Activated CD8-positive, alpha-beta memory T cell treated with anti-CD3 and anti-CD28 coated beads, Interleukin-2, amount 10 ng/mL, durations not matched to agents 7 days and 5 days (primary cell): Measurements from ENCODE around the gene OPRM1. TPM values are rescaled to one million over a fixed set of nuclear protein-coding genes. Genes with fewer than 3 reads are reported as not detected.
"Not testable (repeated sequence)": the region's sequence is repeated elsewhere in the genome, so short reads cannot be mapped to it uniquely, and the experiment has no call there.

Source experiments
- ATAC-seq: fragments of 150-1000 bp; cut with Tn5 transposase; one replicate; pipeline ENCODE4 v1.10.0; 2021; ENCODE audit warnings: moderate library complexity
- CTCF ChIA-PET: fragments of 350-600 bp; sonication (Branson Sonifier 250); formaldehyde crosslinking; loops from one replicate; lab custom pipeline; 2021; ENCODE audit warnings: antibody characterized with exemption; lab: Charles Lee
- DNase-seq: peaks from one replicate; pipeline ENCODE4 v3.0.0-alpha.2; 2020
- H3K27ac Mint-ChIP-seq: one replicate; pipeline ENCODE4 v1.8.0; 2021; ENCODE audit warnings: mild to moderate bottlenecking, mixed read lengths
- H3K27me3 Mint-ChIP-seq: one replicate; pipeline ENCODE4 v1.8.0; 2021; ENCODE audit warnings: mixed read lengths
- H3K36me3 Mint-ChIP-seq: one replicate; pipeline ENCODE4 v1.8.0; 2021; ENCODE audit warnings: mild to moderate bottlenecking, mixed read lengths
- H3K4me1 Mint-ChIP-seq: one replicate; pipeline ENCODE4 v1.8.0; 2021; ENCODE audit warnings: mixed read lengths
- H3K4me3 Mint-ChIP-seq: one replicate; pipeline ENCODE4 v1.8.0; 2021; ENCODE audit warnings: mild to moderate bottlenecking, moderate library complexity, mixed read lengths
- H3K9me3 Mint-ChIP-seq: one replicate; pipeline ENCODE4 v1.8.0; 2022; ENCODE audit warnings: low read depth, mixed read lengths
- total RNA-seq, 2 experiments: library from RNA; stranded (reverse); gene quantifications; one replicate each; pipeline ENCODE4 v1.2.3, GENCODE V29; 2021

The OPRM1 gene
- total RNA-seq, 2 experiments from 2014 or later: not detected

- Mint-ChIP-seq H3K9me3 (no peaks in the 10 kb centered on the region), H3K27me3 (no peaks in the 10 kb centered on the region), H3K4me3 (no peak overlapping the region), H3K36me3 (peaks cover 25% of the 10 kb centered on the region), H3K4me1 (peaks cover 10% of the 10 kb centered on the region), H3K27ac (no peak overlapping the region)
- ATAC-seq (no peak), DNase-seq (no peak)
- CTCF ChIA-PET: interaction anchor here (1.1 to 3.1 kb wide), 2 partner anchors 9 to 110 kb away, joined by 3 to 14 read pairs; no protein-coding TSS in a partner anchor
Measured at GRCh38 chr6:154167126-154167525, 128.1 kb downstream of the OPRM1 start.

GRCh38 chr6:154169193-154169847, 130.3 kb downstream of the OPRM1 start:
- H3K9me3 Mint-ChIP-seq: no peaks in the 10 kb centered on the region
- no peak for DNase-seq
- no peak overlapping the region for H3K27ac Mint-ChIP-seq
- no peak overlapping the region for H3K4me3 Mint-ChIP-seq
- H3K27me3 Mint-ChIP-seq: no peaks in the 10 kb centered on the region
- H3K4me1 Mint-ChIP-seq: peaks cover 10% of the 10 kb centered on the region
- ATAC-seq: no peak
- CTCF ChIA-PET: no interaction called here
- peaks cover 32% of the 10 kb centered on the region for H3K36me3 Mint-ChIP-seq

DNA sequence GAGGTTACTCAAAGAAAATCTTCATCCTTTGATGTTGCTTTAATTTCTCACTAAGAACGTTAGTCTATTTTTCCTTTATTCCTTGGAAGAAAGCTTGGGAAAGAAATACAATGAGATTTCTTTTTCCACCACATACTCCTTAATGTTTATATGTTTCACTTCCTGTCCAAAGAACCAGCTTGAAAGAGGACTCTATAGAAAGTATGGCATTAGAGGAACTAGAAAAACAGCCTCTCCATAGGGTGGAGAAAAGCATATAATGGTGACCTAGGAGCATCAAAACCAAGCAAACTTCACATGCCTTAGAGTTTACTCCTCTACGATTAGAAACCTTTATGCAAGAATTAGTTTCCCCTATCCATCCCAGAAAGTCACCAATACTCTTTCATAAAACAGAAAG, 131.1 kb downstream of the OPRM1 start:
- Mint-ChIP-seq H3K4me1 (peaks cover 10% of the 10 kb centered on the region), H3K27me3 (no peaks in the 10 kb centered on the region), H3K4me3 (no peak overlapping the region), H3K27ac (no peak overlapping the region), H3K9me3 (peaks cover 4% of the 10 kb centered on the region), H3K36me3 (peaks cover 37% of the 10 kb centered on the region)
- DNase-seq (no peak), ATAC-seq (no peak)
- CTCF ChIA-PET: interaction anchor here (0.6 to 0.9 kb wide), 2 partner anchors 13 to 340 kb away, joined by 3 to 4 read pairs; partner anchors contain the start of gene CNKSR3

DNA sequence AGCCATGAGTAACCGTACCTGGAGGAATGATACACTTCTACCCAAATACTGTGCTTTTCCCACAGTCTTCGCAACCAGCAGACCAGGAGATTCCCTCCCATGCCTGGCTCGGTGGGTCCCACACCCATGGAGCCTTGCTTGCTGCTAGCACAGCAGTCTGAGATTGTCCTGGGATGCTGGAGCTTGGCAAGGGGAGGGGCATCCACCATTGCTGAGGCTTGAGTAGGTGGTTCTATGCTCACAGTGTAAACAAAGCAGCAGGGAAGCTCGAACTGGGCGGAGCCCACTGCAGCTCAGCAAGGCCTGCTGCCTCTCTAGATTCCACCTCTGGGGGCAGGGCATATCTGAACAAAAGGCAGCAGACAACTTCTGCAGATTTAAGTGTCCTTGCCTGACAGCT, 133.4 kb downstream of the OPRM1 start:
- H3K9me3 Mint-ChIP-seq, ATAC-seq, H3K27ac Mint-ChIP-seq, H3K4me1 Mint-ChIP-seq, H3K27me3 Mint-ChIP-seq, DNase-seq, CTCF ChIA-PET, H3K4me3 Mint-ChIP-seq: not testable (repeated sequence)
- peaks cover 38% of the 10 kb centered on the region for H3K36me3 Mint-ChIP-seq

GRCh38 chr6:154179434-154179833, 140.4 kb downstream of the OPRM1 start:
- Mint-ChIP-seq H3K27ac (no peak overlapping the region), H3K9me3 (peaks cover 9% of the 10 kb centered on the region), H3K4me3 (no peak overlapping the region), H3K4me1 (no peaks in the 10 kb centered on the region), H3K27me3 (no peaks in the 10 kb centered on the region), H3K36me3 (peaks cover 28% of the 10 kb centered on the region)
- ATAC-seq (no peak), DNase-seq (no peak)
- CTCF ChIA-PET: no interaction called here

- Mint-ChIP-seq H3K27ac (no peak overlapping the region), H3K27me3 (no peaks in the 10 kb centered on the region), H3K36me3 (peaks cover 27% of the 10 kb centered on the region), H3K4me1 (peaks cover 10% of the 10 kb centered on the region), H3K9me3 (peaks cover under 1% of the 10 kb centered on the region), H3K4me3 (no peak overlapping the region)
- no peak for ATAC-seq
- DNase-seq: no peak
- CTCF ChIA-PET: no interaction called here
Measured at GRCh38 chr6:154187203-154187602, 148.2 kb downstream of the OPRM1 start.

DNA sequence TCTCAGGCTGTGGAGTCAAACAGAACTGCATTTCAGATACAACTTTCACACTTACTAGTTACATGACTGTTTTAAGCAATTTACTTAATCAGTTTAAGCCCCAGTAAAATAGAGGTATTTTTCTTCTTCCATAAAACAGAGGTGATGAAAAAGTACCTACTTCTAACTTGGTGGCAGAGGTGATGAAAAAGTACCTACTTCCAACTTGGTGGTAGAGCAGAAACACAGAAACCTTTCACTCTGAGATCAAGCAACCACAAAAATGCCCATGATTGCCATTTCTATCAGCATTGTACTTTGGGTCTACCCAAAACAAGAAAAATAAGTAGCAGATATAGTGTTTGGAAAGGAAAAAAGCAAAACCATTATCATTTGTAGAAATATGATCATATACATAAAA, 148.7 kb downstream of the OPRM1 start:
- ATAC-seq: no peak

DNA sequence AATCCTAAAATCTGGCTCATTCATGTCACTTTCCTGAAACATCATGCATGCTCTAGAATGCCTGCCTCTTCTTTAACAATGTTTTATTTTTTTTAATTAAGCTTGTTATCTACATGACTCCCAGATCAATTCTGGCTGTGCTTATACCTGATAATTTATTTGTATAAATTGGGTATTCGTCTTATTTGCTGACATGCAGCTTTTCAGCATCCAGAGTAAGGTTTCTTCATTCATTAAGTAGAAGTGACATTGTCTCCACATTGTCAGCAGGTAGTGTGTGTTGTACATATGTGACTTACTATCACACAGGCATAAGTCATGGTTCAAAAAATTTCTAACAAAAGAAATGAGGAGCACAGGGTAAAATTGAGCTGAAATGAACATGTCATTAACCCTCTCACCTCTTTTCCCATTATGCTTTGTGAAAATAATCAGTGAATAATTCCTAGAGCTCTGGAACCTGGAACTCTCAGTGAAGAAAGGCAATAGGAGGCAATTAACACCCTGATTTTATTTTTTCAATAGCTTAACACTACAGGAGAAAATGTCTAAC, 157.4 kb downstream of the OPRM1 start:
- Mint-ChIP-seq H3K27me3 (no peaks in the 10 kb centered on the region), H3K4me1 (peaks cover 13% of the 10 kb centered on the region), H3K9me3 (peaks cover 2% of the 10 kb centered on the region), H3K4me3 (no peak overlapping the region), H3K36me3 (peaks cover 31% of the 10 kb centered on the region), H3K27ac (no peak overlapping the region)
- CTCF ChIA-PET: interaction anchor here (1.3 to 1.9 kb wide), 3 partner anchors 12 to 81 kb away, joined by 3 to 7 read pairs (median 5); no protein-coding TSS in a partner anchor
- ATAC-seq (no peak), DNase-seq (no peak)

More for the DNA sequence above, 148.7 kb downstream of the OPRM1 start:
- Mint-ChIP-seq H3K4me1 (peaks cover 10% of the 10 kb centered on the region), H3K36me3 (peaks cover 27% of the 10 kb centered on the region), H3K4me3 (no peak overlapping the region), H3K27ac (no peak overlapping the region), H3K9me3 (peaks cover under 1% of the 10 kb centered on the region), H3K27me3 (no peaks in the 10 kb centered on the region)
- CTCF ChIA-PET: no interaction called here
- no peak for DNase-seq

DNA sequence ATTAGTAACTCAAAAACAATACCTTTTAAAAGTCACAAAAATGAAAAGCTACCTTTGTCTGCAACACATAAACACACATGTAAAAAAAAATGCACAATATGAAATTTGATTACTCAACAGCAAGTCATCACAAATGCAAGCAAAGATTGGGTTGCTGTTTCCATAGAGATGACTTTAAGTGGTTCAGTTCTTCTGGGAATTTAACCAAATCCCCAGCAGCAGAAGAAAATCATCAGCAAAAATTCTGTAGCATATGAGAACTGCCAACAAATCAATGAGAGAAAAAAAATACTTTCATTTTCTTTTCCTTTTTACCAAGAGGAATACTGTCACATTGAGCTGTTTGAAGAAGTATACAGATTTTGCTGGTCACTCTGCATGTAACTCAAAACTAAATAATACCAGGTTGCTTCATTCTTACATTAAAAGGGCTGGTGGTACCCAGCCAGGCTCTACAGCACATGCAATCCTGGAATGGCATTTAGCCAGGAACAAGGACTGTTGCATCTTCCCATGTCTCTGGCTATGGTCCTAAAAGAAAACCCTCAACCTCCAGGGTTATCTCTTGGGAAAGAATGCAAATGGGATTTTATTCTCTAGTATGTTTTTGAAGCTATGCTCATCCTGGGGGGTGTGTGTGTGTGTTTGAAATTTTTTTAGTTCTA, 158.3 kb downstream of the OPRM1 start:
- CTCF ChIA-PET: interaction anchor here (1.3 to 1.9 kb wide), 3 partner anchors 11 to 80 kb away, joined by 3 to 7 read pairs (median 5); no protein-coding TSS in a partner anchor
- ATAC-seq (no peak), DNase-seq (no peak)
- Mint-ChIP-seq H3K27ac (no peak overlapping the region), H3K27me3 (no peaks in the 10 kb centered on the region), H3K4me1 (peaks cover 13% of the 10 kb centered on the region), H3K9me3 (peaks cover 2% of the 10 kb centered on the region), H3K36me3 (peaks cover 35% of the 10 kb centered on the region), H3K4me3 (no peak overlapping the region)

GRCh38 chr6:154201688-154202087, 162.6 kb downstream of the OPRM1 start:
- CTCF ChIA-PET, H3K27ac Mint-ChIP-seq, DNase-seq, H3K27me3 Mint-ChIP-seq, ATAC-seq, H3K4me3 Mint-ChIP-seq, H3K9me3 Mint-ChIP-seq: not testable (repeated sequence)
- Mint-ChIP-seq H3K36me3 (peaks cover 52% of the 10 kb centered on the region), H3K4me1 (peaks cover 13% of the 10 kb centered on the region)

GRCh38 chr6:154202339-154202738, 163.3 kb downstream of the OPRM1 start:
- Mint-ChIP-seq H3K4me3 (no peak overlapping the region), H3K4me1 (peaks cover 7% of the 10 kb centered on the region), H3K36me3 (peaks cover 55% of the 10 kb centered on the region), H3K27ac (no peak overlapping the region), H3K27me3 (no peaks in the 10 kb centered on the region), H3K9me3 (no peaks in the 10 kb centered on the region)
- CTCF ChIA-PET: no interaction called here
- ATAC-seq: no peak
- no peak for DNase-seq

GRCh38 chr6:154202958-154203357, 163.9 kb downstream of the OPRM1 start:
- ATAC-seq: no peak
- no peak overlapping the region for H3K27ac Mint-ChIP-seq
- H3K36me3 Mint-ChIP-seq: peaks cover 58% of the 10 kb centered on the region
- DNase-seq: no peak
- H3K9me3 Mint-ChIP-seq: no peaks in the 10 kb centered on the region
- H3K27me3 Mint-ChIP-seq: no peaks in the 10 kb centered on the region
- CTCF ChIA-PET: no interaction called here
- H3K4me3 Mint-ChIP-seq: no peak overlapping the region
- H3K4me1 Mint-ChIP-seq: peaks cover 2% of the 10 kb centered on the region

DNA sequence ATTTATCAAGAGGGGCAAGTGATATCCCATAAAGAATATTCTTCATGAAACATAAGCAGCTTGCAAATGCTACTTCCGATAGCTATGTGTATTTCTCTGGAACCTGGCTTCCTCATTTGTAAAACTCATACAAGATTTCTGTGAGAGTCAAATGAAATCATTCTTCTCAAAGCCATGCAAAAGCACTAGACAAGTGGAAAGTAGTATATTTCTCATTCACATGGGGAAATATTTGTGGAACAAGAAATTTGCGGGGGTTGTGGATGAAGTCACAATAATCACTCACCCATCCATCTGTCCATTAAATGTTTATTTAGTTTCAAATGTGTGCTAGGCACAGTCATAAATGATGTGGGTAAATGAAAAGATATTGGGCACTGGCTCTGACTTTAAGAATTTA, 167.1 kb downstream of the OPRM1 start:
- no peak overlapping the region for H3K4me3 Mint-ChIP-seq
- peaks cover 2% of the 10 kb centered on the region for H3K4me1 Mint-ChIP-seq
- CTCF ChIA-PET: interaction anchor here (3.0 kb wide), 1 partner anchor 71 kb away, joined by 8 read pairs; no protein-coding TSS in a partner anchor

More for the DNA sequence above, 167.1 kb downstream of the OPRM1 start:
- no peaks in the 10 kb centered on the region for H3K27me3 Mint-ChIP-seq
- H3K9me3 Mint-ChIP-seq: no peaks in the 10 kb centered on the region
- H3K27ac Mint-ChIP-seq: no peak overlapping the region
- peaks cover 54% of the 10 kb centered on the region for H3K36me3 Mint-ChIP-seq
- no peak for DNase-seq
- no peak for ATAC-seq
